Large intestine (tissue), 3 donors: ENCODE results near the gene RNU1-1. TPM values are rescaled to one million over a fixed set of nuclear protein-coding genes. Genes with fewer than 3 reads are reported as not detected.
"Not testable (repeated sequence)": the region's sequence is repeated elsewhere in the genome, so short reads cannot be mapped to it uniquely, and the experiment has no call there.

Source experiments
- DNase-seq, 2 donors: peaks; one replicate each; pipeline versions ENCODE4 v3.0.0 to v3.0.0-alpha.2; 2013
- H3K27ac ChIP-seq: one replicate; pipeline ENCODE4 v1.5.1; 2013; ENCODE audit warnings: low read length
- H3K27me3 ChIP-seq: 2 replicates; pipeline ENCODE4 v1.6.1; 2013; ENCODE audit warnings: low read length; ENCODE audit not compliant: control insufficient read depth, insufficient read depth
- H3K36me3 ChIP-seq: 2 replicates; pipeline ENCODE4 v1.6.1; 2013; ENCODE audit warnings: low read length; ENCODE audit not compliant: control insufficient read depth, insufficient read depth
- H3K4me1 ChIP-seq: one replicate; pipeline ENCODE4 v1.6.1; 2013; ENCODE audit warnings: low read length; ENCODE audit not compliant: control insufficient read depth, insufficient read depth
- H3K4me3 ChIP-seq: one replicate; pipeline ENCODE4 v1.5.1; 2013; ENCODE audit warnings: low read length
- H3K9me3 ChIP-seq: one replicate; pipeline ENCODE4 v1.6.1; 2013; ENCODE audit warnings: mild to moderate bottlenecking, low read depth, low read length, moderate library complexity; ENCODE audit not compliant: control insufficient read depth
- WGBS: methylation state at CpG from one replicate; pipeline ENCODE4 v1.1.5; 2013; ENCODE audit warnings: low lambda C conversion rate; ENCODE audit not compliant: insufficient coverage; 5-methylcytosine and 5-hydroxymethylcytosine counted together
- polyA plus RNA-seq: library from polyadenylated mRNA; unstranded; fragments of 120-200 nt; gene quantifications from one replicate; pipeline ENCODE4 v1.2.1, GENCODE V29; 2013

RNU1-1 gene
- polyA plus RNA-seq, 1 donor: 3.2 TPM

GRCh38 chr1:16478091-16478490, 36.0 kb downstream of the RNU1-1 start:
- peaks cover 30% of the 10 kb centered on the region for H3K36me3 ChIP-seq
- no peaks in the 10 kb centered on the region for H3K9me3 ChIP-seq
- no peak overlapping the region for H3K27ac ChIP-seq
- no CpG with 5 or more reads among the region's 12 CpGs for WGBS
- no peaks in the 10 kb centered on the region for H3K27me3 ChIP-seq
- DNase-seq: no peak
- no peaks in the 10 kb centered on the region for H3K4me1 ChIP-seq
- no peak overlapping the region for H3K4me3 ChIP-seq

GRCh38 chr1:16475771-16476770, 38.0 kb downstream of the RNU1-1 start:
- not testable (repeated sequence) for H3K27me3 ChIP-seq, H3K9me3 ChIP-seq, H3K27ac ChIP-seq, DNase-seq, H3K4me1 ChIP-seq, H3K4me3 ChIP-seq
- peaks cover 33% of the 10 kb centered on the region for H3K36me3 ChIP-seq
- 94% methylated on average over 3 of the region's 29 CpGs for WGBS

GRCh38 chr1:16474891-16475290, 39.2 kb downstream of the RNU1-1 start:
- H3K4me3 ChIP-seq, H3K27ac ChIP-seq, H3K4me1 ChIP-seq, H3K9me3 ChIP-seq, DNase-seq, H3K27me3 ChIP-seq: not testable (repeated sequence)
- no CpG with 5 or more reads among the region's 2 CpGs for WGBS
- H3K36me3 ChIP-seq: peaks cover 27% of the 10 kb centered on the region

- no peak overlapping the region for H3K27ac ChIP-seq
- H3K4me1 ChIP-seq: no peaks in the 10 kb centered on the region
- DNase-seq: no peak
- H3K36me3 ChIP-seq: peaks cover 27% of the 10 kb centered on the region
- no CpG with 5 or more reads among the region's 28 CpGs for WGBS
- H3K4me3 ChIP-seq: no peak overlapping the region
- no peaks in the 10 kb centered on the region for H3K9me3 ChIP-seq
- H3K27me3 ChIP-seq: no peaks in the 10 kb centered on the region
These were observed 39.8 kb downstream of the RNU1-1 start for GRCh38 chr1:16474166-16474800.

GRCh38 chr1:16468558-16468957, 45.5 kb downstream of the RNU1-1 start:
- no peaks in the 10 kb centered on the region for H3K4me1 ChIP-seq
- H3K9me3 ChIP-seq: no peaks in the 10 kb centered on the region
- no peak overlapping the region for H3K27ac ChIP-seq
- no peak overlapping the region for H3K4me3 ChIP-seq
- no peak for DNase-seq
- peaks cover 10% of the 10 kb centered on the region for H3K36me3 ChIP-seq
- WGBS: 100% methylated on average over 1 of the region's 3 CpGs
- no peaks in the 10 kb centered on the region for H3K27me3 ChIP-seq

- no peaks in the 10 kb centered on the region for H3K4me1 ChIP-seq
- no peak overlapping the region for H3K4me3 ChIP-seq
- no peak for DNase-seq
- no peaks in the 10 kb centered on the region for H3K27me3 ChIP-seq
- no peaks in the 10 kb centered on the region for H3K9me3 ChIP-seq
- H3K36me3 ChIP-seq: peaks cover 19% of the 10 kb centered on the region
- no CpG with 5 or more reads among the region's 21 CpGs for WGBS
- H3K27ac ChIP-seq: no peak overlapping the region
These were observed 49.0 kb downstream of the RNU1-1 start for GRCh38 chr1:16464917-16465625.

Other genes starting within 250 kb of the RNU1-1 start
- gene FBXO42, start 161.8 kb downstream of the RNU1-1 start, polyA plus RNA-seq: 17.0 TPM
- 78.6 TPM for gene SZRD1, start 147.0 kb downstream of the RNU1-1 start, polyA plus RNA-seq
- not detected for gene SPATA21, start 76.9 kb downstream of the RNU1-1 start, polyA plus RNA-seq
- 44.5 TPM for gene NECAP2, start 73.6 kb downstream of the RNU1-1 start, polyA plus RNA-seq
- gene NBPF1, start 99.3 kb upstream of the RNU1-1 start, polyA plus RNA-seq: 59.5 TPM
- 3.2 TPM for gene RNU1-3, start 152.7 kb upstream of the RNU1-1 start, polyA plus RNA-seq
- 3.2 TPM for gene RNU1-4, start 226.2 kb upstream of the RNU1-1 start, polyA plus RNA-seq